Tibial nerve (tissue), 4 donors: ENCODE results near the gene HS3ST3B1.

ENCODE experiments used
- CTCF ChIP-seq, 5 experiments: fragments of 200-600 bp in 3 of 5; fragments of 450-650 bp in 2 of 5; sonication (generic) in 3 of 5; IDR thresholded peaks; one replicate each; pipeline ENCODE4 v1.5.1; 2016 to 2019; ENCODE audit warnings: antibody characterized with exemption in 5 of 5, mild to moderate bottlenecking in 3 of 5, moderate library complexity in 2 of 5
- EP300 ChIP-seq, 2 donors: sonication (generic); formaldehyde crosslinking; IDR thresholded peaks; one replicate each; pipeline ENCODE4 v1.6.1; 2017; ENCODE audit warnings: antibody characterized with exemption in 2 of 2, mild to moderate bottlenecking in 1 of 2
- POLR2A ChIP-seq, 2 donors: fragments of 450-650 bp; IDR thresholded peaks; one replicate each; pipeline ENCODE4 v1.6.1; 2017; ENCODE audit warnings: antibody characterized with exemption in 2 of 2, mild to moderate bottlenecking in 2 of 2, moderate library complexity in 2 of 2

- TF ChIP-seq CTCF (IDR thresholded peaks at IDR 0.05) (no peak), POLR2A (IDR thresholded peaks at IDR 0.05) (no peak), EP300 (IDR thresholded peaks at IDR 0.05) (no peak)
Measured at GRCh38 chr17:14393723-14394122, 92.8 kb downstream of the HS3ST3B1 start.
